Measurements from ENCODE around the gene FSIP2. TPM values are rescaled to one million over a fixed set of nuclear protein-coding genes. Genes with fewer than 3 reads are reported as not detected.
A peak's percentile ranks its signal among the peaks of the same experiment; 100 is the strongest.

FSIP2 gene
- under 1 TPM; 0.30 to 0.32 TPM for total RNA-seq

- H3K27me3 Mint-ChIP-seq: peaks cover 10% of the 10 kb centered on the region
- H3K4me3 Mint-ChIP-seq: no peak within 1 kb of the TSS
- no peaks in the 10 kb centered on the region for H3K36me3 Mint-ChIP-seq (ENCODE audit: low read depth)
- peaks cover 4% of the 10 kb centered on the region for H3K4me1 Mint-ChIP-seq
- peak; percentile 69 for ATAC-seq (replicated peaks)
- H3K27ac Mint-ChIP-seq: no peak within 1 kb of the TSS
- H3K9me3 Mint-ChIP-seq: peaks cover 9% of the 10 kb centered on the region
Measured at GRCh38 chr2:185738679-185739472, at the start of gene FSIP2. FSIP2 (plus strand) TSS chr2:185738804; CDS start chr2:185738895, 91 bp downstream.

- Mint-ChIP-seq H3K9me3 (peaks cover 17% of the 10 kb centered on the region), H3K4me1 (no peaks in the 10 kb centered on the region), H3K36me3 (ENCODE audit: low read depth) (no peaks in the 10 kb centered on the region), H3K27ac (no peak overlapping the region), H3K27me3 (no peaks in the 10 kb centered on the region), H3K4me3 (no peak overlapping the region)
- ATAC-seq (replicated peaks): no peak
Measured at GRCh38 chr2:185689906-185690539, 48.6 kb upstream of the FSIP2 start.

- no peaks in the 10 kb centered on the region for H3K4me1 Mint-ChIP-seq
- no peaks in the 10 kb centered on the region for H3K36me3 Mint-ChIP-seq (ENCODE audit: low read depth)
- H3K9me3 Mint-ChIP-seq: peaks cover 3% of the 10 kb centered on the region
- ATAC-seq (replicated peaks): no peak
- no peak overlapping the region for H3K27ac Mint-ChIP-seq
- no peak overlapping the region for H3K4me3 Mint-ChIP-seq
- H3K27me3 Mint-ChIP-seq: no peaks in the 10 kb centered on the region
Measured at GRCh38 chr2:185695711-185696235, 42.8 kb upstream of the FSIP2 start.

GRCh38 chr2:185700883-185701282 lies 37.7 kb upstream of the FSIP2 start:
- peaks cover 3% of the 10 kb centered on the region for H3K9me3 Mint-ChIP-seq
- H3K27me3 Mint-ChIP-seq: no peaks in the 10 kb centered on the region
- H3K36me3 Mint-ChIP-seq (ENCODE audit: low read depth): no peaks in the 10 kb centered on the region
- H3K4me1 Mint-ChIP-seq: no peaks in the 10 kb centered on the region
- ATAC-seq (replicated peaks): no peak
- H3K27ac Mint-ChIP-seq: no peak overlapping the region
- no peak overlapping the region for H3K4me3 Mint-ChIP-seq

GRCh38 chr2:185734658-185735057 lies 3.9 kb upstream of the FSIP2 start:
- Mint-ChIP-seq H3K36me3 (ENCODE audit: low read depth) (no peaks in the 10 kb centered on the region), H3K4me1 (peaks cover 4% of the 10 kb centered on the region)

GRCh38 chr2:185736210-185736609 lies 2.4 kb upstream of the FSIP2 start:
- H3K36me3 Mint-ChIP-seq (ENCODE audit: low read depth): no peaks in the 10 kb centered on the region
- H3K27ac Mint-ChIP-seq: no peak overlapping the region
- no peak overlapping the region for H3K4me3 Mint-ChIP-seq
- H3K4me1 Mint-ChIP-seq: peaks cover 4% of the 10 kb centered on the region
- peaks cover 9% of the 10 kb centered on the region for H3K9me3 Mint-ChIP-seq
- no peak for ATAC-seq (replicated peaks)
- H3K27me3 Mint-ChIP-seq: peaks cover 10% of the 10 kb centered on the region

More at GRCh38 chr2:185734658-185735057, 3.9 kb upstream of the FSIP2 start:
- no peak overlapping the region for H3K4me3 Mint-ChIP-seq
- H3K9me3 Mint-ChIP-seq: peaks cover 9% of the 10 kb centered on the region
- H3K27me3 Mint-ChIP-seq: peaks cover 10% of the 10 kb centered on the region
- H3K27ac Mint-ChIP-seq: no peak overlapping the region
- ATAC-seq (replicated peaks): no peak

- ATAC-seq (replicated peaks): no peak
- no peaks in the 10 kb centered on the region for H3K9me3 Mint-ChIP-seq
- no peaks in the 10 kb centered on the region for H3K36me3 Mint-ChIP-seq (ENCODE audit: low read depth)
- H3K27ac Mint-ChIP-seq: no peak overlapping the region
- no peak overlapping the region for H3K4me3 Mint-ChIP-seq
- no peaks in the 10 kb centered on the region for H3K4me1 Mint-ChIP-seq
- no peaks in the 10 kb centered on the region for H3K27me3 Mint-ChIP-seq
Measured at GRCh38 chr2:185745864-185746859, 7.6 kb downstream of the FSIP2 start.

- peaks cover 13% of the 10 kb centered on the region for H3K9me3 Mint-ChIP-seq
- ATAC-seq (replicated peaks): peak; percentile 23
Measured at GRCh38 chr2:185757356-185757755, 18.8 kb downstream of the FSIP2 start.

GRCh38 chr2:185771396-185771795 lies 32.8 kb downstream of the FSIP2 start:
- ATAC-seq (replicated peaks): no peak
- Mint-ChIP-seq H3K4me3 (no peak overlapping the region), H3K9me3 (peaks cover 22% of the 10 kb centered on the region), H3K27me3 (no peaks in the 10 kb centered on the region), H3K36me3 (ENCODE audit: low read depth) (no peaks in the 10 kb centered on the region), H3K27ac (no peak overlapping the region), H3K4me1 (no peaks in the 10 kb centered on the region)

More at GRCh38 chr2:185757356-185757755, 18.8 kb downstream of the FSIP2 start:
- H3K27ac Mint-ChIP-seq: no peak overlapping the region
- no peaks in the 10 kb centered on the region for H3K4me1 Mint-ChIP-seq
- no peaks in the 10 kb centered on the region for H3K36me3 Mint-ChIP-seq (ENCODE audit: low read depth)
- no peaks in the 10 kb centered on the region for H3K27me3 Mint-ChIP-seq
- H3K4me3 Mint-ChIP-seq: no peak overlapping the region

GRCh38 chr2:185780890-185781289 lies 42.3 kb downstream of the FSIP2 start:
- H3K36me3 Mint-ChIP-seq (ENCODE audit: low read depth): no peaks in the 10 kb centered on the region
- H3K4me3 Mint-ChIP-seq: no peak overlapping the region
- no peak overlapping the region for H3K27ac Mint-ChIP-seq
- no peaks in the 10 kb centered on the region for H3K27me3 Mint-ChIP-seq
- peaks cover 3% of the 10 kb centered on the region for H3K9me3 Mint-ChIP-seq
- ATAC-seq (replicated peaks): no peak
- H3K4me1 Mint-ChIP-seq: no peaks in the 10 kb centered on the region

GRCh38 chr2:185782223-185782769 lies 43.7 kb downstream of the FSIP2 start:
- ATAC-seq (replicated peaks): no peak
- H3K4me1 Mint-ChIP-seq: no peaks in the 10 kb centered on the region
- peaks cover 3% of the 10 kb centered on the region for H3K9me3 Mint-ChIP-seq
- H3K27me3 Mint-ChIP-seq: no peaks in the 10 kb centered on the region
- no peak overlapping the region for H3K27ac Mint-ChIP-seq
- no peak overlapping the region for H3K4me3 Mint-ChIP-seq
- no peaks in the 10 kb centered on the region for H3K36me3 Mint-ChIP-seq (ENCODE audit: low read depth)

- H3K4me3 Mint-ChIP-seq: no peak overlapping the region
- peaks cover 3% of the 10 kb centered on the region for H3K9me3 Mint-ChIP-seq
- no peak for ATAC-seq (replicated peaks)
- H3K4me1 Mint-ChIP-seq: no peaks in the 10 kb centered on the region
- no peaks in the 10 kb centered on the region for H3K36me3 Mint-ChIP-seq (ENCODE audit: low read depth)
- no peak overlapping the region for H3K27ac Mint-ChIP-seq
- no peaks in the 10 kb centered on the region for H3K27me3 Mint-ChIP-seq
Measured at GRCh38 chr2:185785156-185785555, 46.6 kb downstream of the FSIP2 start.

- peaks cover 3% of the 10 kb centered on the region for H3K9me3 Mint-ChIP-seq
- H3K27me3 Mint-ChIP-seq: no peaks in the 10 kb centered on the region
- no peak overlapping the region for H3K27ac Mint-ChIP-seq
- H3K4me3 Mint-ChIP-seq: no peak overlapping the region
- no peaks in the 10 kb centered on the region for H3K36me3 Mint-ChIP-seq (ENCODE audit: low read depth)
- no peak for ATAC-seq (replicated peaks)
- H3K4me1 Mint-ChIP-seq: no peaks in the 10 kb centered on the region
Measured at GRCh38 chr2:185785851-185786473, 47.4 kb downstream of the FSIP2 start.

All from activated T-helper 17 cell treated with anti-CD3 and anti-CD28 coated beads, Interleukin-2, amount 50 U/mL, for 72 hours (primary cell).